ENCODE measurements around the gene CLSTN1. TPM values are rescaled to one million over a fixed set of nuclear protein-coding genes. Genes with fewer than 3 reads are reported as not detected.

The CLSTN1 gene
- total and polyA plus RNA-seq, 4 donors = 3.1 to 13.4 (median 8.8) TPM

- H3K4me1 ChIP-seq (ENCODE audit: control insufficient read depth in 4 of 4, insufficient read depth in 4 of 4, low read length in 3 of 4) = peaks cover 2 to 24% (median 21%) of the 10 kb centered on the region in 4 donors
- no peak overlapping the region for H3K27ac ChIP-seq (ENCODE audit: low read depth in 1 of 2, low read length in 2 of 2)
- WGBS = 96% methylated on average over 9 of the region's 9 CpGs
- DNase-seq (ENCODE audit: low spot score) = no peak
- no peak overlapping the region for H3K4me3 ChIP-seq (ENCODE audit: low read depth in 1 of 3, low read length in 3 of 3)
- no peak overlapping the region for H3K9ac ChIP-seq (ENCODE audit: low read depth in 1 of 2, low read length in 2 of 2)
- H3K27me3 ChIP-seq (ENCODE audit: control insufficient read depth in 4 of 4, insufficient read depth in 4 of 4, low read length in 3 of 4) = no peaks in the 10 kb centered on the region
- H3K36me3 ChIP-seq (ENCODE audit: control insufficient read depth in 4 of 4, insufficient read depth in 3 of 4, low read depth in 1 of 4, low read length in 3 of 4) = peaks cover 0 to 3% (median 1%) of the 10 kb centered on the region in 4 donors
- no peaks in the 10 kb centered on the region for H3K9me3 ChIP-seq (ENCODE audit: control insufficient read depth in 4 of 4, low read length in 3 of 4)
- TF ChIP-seq MAX (IDR thresholded peaks at IDR 0.05) (no peak), REST (IDR thresholded peaks at IDR 0.05) (no peak), FOXA1 (IDR thresholded peaks at IDR 0.05) (no peak), YY1 (IDR thresholded peaks at IDR 0.05) (no peak), EGR1 (IDR thresholded peaks at IDR 0.05; ENCODE audit: low read depth in 2 of 2) (no peak), RAD21 (IDR thresholded peaks at IDR 0.05) (no peak), CTCF (IDR thresholded peaks at IDR 0.05; ENCODE audit: low read depth, low read length, missing input control) (no peak), ATF3 (IDR thresholded peaks at IDR 0.05) (no peak), FOXA2 (IDR thresholded peaks at IDR 0.05) (no peak), NR2F2 (IDR thresholded peaks at IDR 0.05) (no peak), TAF1 (conservative IDR thresholded peaks at IDR 0.05) (no peak), ZBTB33 (IDR thresholded peaks at IDR 0.05) (no peak), JUND (IDR thresholded peaks at IDR 0.05) (no peak), HNF4A (conservative IDR thresholded peaks at IDR 0.05) (no peak), RXRA (IDR thresholded peaks at IDR 0.05) (no peak), SP1 (IDR thresholded peaks at IDR 0.05) (no peak), HNF4G (IDR thresholded peaks at IDR 0.05) (no peak), GABPA (IDR thresholded peaks at IDR 0.05 in 1 of 2, conservative IDR thresholded peaks at IDR 0.05 in 1 of 2) (no peak)
Measured at GRCh38 chr1:9871021-9871420, 47.3 kb upstream of the CLSTN1 start.

All from liver (tissue), 9 donors.